ENCODE results near the gene ATP2B2.

The ATP2B2 gene

DNA sequence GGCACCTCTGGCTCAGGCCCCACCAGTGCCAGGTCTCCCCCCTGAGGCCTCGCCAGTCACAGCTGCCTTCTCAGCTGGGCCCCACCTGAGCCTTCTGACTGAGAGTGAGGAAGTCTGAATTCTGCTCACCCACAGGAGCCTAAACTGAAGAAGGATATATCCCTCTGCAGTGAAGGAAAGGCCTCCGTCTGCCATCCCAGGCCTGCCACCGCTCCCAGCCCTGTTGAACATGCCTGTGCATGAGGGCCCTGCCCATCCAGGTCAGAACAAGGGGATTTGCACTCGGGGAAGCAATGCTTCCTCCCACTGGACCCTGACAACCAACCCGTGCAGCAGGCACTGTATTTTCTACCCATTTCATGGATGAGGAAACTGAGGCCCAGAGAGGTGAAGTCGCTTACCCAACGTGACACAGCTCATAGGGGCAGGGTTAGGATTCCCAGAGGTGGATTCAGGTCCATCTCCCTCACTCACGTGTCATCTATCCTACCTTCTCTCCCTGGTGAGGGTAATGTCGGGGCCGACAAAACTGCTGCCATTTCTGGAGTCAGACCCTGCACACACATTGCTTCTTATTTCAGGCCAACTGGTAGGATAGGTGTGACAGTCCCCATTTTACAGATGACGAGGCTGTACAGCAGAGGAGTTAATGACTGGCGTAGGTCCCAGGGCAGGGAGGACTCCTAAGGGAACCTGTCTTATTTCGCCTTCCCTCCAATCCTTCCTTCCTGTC is 22.6 kb downstream of the ATP2B2 start:
- no peak overlapping the region for H3K56ac ChIP-seq (ENCODE audit: low read length)
- no peak overlapping the region for H3K18ac ChIP-seq (ENCODE audit: low read length)
- no peak overlapping the region for H3K23ac ChIP-seq (ENCODE audit: low read length)
- DNase-seq = no peak
- H3K4me2 ChIP-seq (ENCODE audit: low read length) = no peak overlapping the region
- no peak overlapping the region for H2BK120ac ChIP-seq (ENCODE audit: low read depth, low read length)
- no peak overlapping the region for H3K27ac ChIP-seq (ENCODE audit: low read depth, low read length)
- H3K4me1 ChIP-seq (ENCODE audit: control insufficient read depth, low read depth, low read length) = no peaks in the 10 kb centered on the region
- no peaks in the 10 kb centered on the region for H3K27me3 ChIP-seq (ENCODE audit: insufficient read depth, low read length, poor library complexity)
- H2AK5ac ChIP-seq (ENCODE audit: low read length) = no peak overlapping the region
- H2BK5ac ChIP-seq (ENCODE audit: low read length) = no peak overlapping the region
- no peak overlapping the region for H4K8ac ChIP-seq (ENCODE audit: low read depth, low read length)
- H3K4ac ChIP-seq (ENCODE audit: low read depth, low read length) = no peak overlapping the region
- H3K9ac ChIP-seq (ENCODE audit: low read length) = no peak overlapping the region
- no CpG with 5 or more reads among the region's 13 CpGs for WGBS (ENCODE audit: extremely low coverage, insufficient coverage, low lambda C conversion rate)
- H2BK15ac ChIP-seq (replicated peaks; ENCODE audit: low read depth) = no peak overlapping the region
- no peaks in the 10 kb centered on the region for H3K79me1 ChIP-seq (ENCODE audit: low read length)
- no peak overlapping the region for H4K5ac ChIP-seq (ENCODE audit: low read length)
- H3K4me3 ChIP-seq (ENCODE audit: low read length) = no peak overlapping the region
- H3K79me2 ChIP-seq (ENCODE audit: control insufficient read depth, insufficient read depth, low read length) = no peaks in the 10 kb centered on the region
- no peaks in the 10 kb centered on the region for H3K36me3 ChIP-seq (ENCODE audit: control insufficient read depth, insufficient read depth, low read length)

- peak; percentile 61 for DNase-seq
- no CpG with 5 or more reads among the region's 4 CpGs for WGBS (ENCODE audit: extremely low coverage, insufficient coverage, low lambda C conversion rate)
- no peak overlapping the region for H3K18ac ChIP-seq (ENCODE audit: low read length)
Observed at GRCh38 chr3:10480871-10481378, 24.5 kb downstream of the ATP2B2 start.

GRCh38 chr3:10479311-10479710 is 26.1 kb downstream of the ATP2B2 start:
- Histone ChIP-seq H3K27me3 (ENCODE audit: insufficient read depth, low read length, poor library complexity) (no peaks in the 10 kb centered on the region), H3K36me3 (ENCODE audit: control insufficient read depth, insufficient read depth, low read length) (no peaks in the 10 kb centered on the region), H3K4me2 (ENCODE audit: low read length) (no peak overlapping the region), H3K79me2 (ENCODE audit: control insufficient read depth, insufficient read depth, low read length) (no peaks in the 10 kb centered on the region), H3K4me3 (ENCODE audit: low read length) (no peak overlapping the region), H3K56ac (ENCODE audit: low read length) (no peak overlapping the region), H3K23ac (ENCODE audit: low read length) (no peak overlapping the region), H2BK15ac (replicated peaks; ENCODE audit: low read depth) (no peak overlapping the region), H3K4ac (ENCODE audit: low read depth, low read length) (no peak overlapping the region), H2AK5ac (ENCODE audit: low read length) (no peak overlapping the region), H2BK120ac (ENCODE audit: low read depth, low read length) (no peak overlapping the region), H4K8ac (ENCODE audit: low read depth, low read length) (no peak overlapping the region), H2BK5ac (ENCODE audit: low read length) (no peak overlapping the region), H4K5ac (ENCODE audit: low read length) (no peak overlapping the region), H3K79me1 (ENCODE audit: low read length) (no peaks in the 10 kb centered on the region), H3K18ac (ENCODE audit: low read length) (no peak overlapping the region), H3K9ac (ENCODE audit: low read length) (no peak overlapping the region), H3K4me1 (ENCODE audit: control insufficient read depth, low read depth, low read length) (no peaks in the 10 kb centered on the region), H3K27ac (ENCODE audit: low read depth, low read length) (no peak overlapping the region)
- no CpG with 5 or more reads among the region's 2 CpGs for WGBS (ENCODE audit: extremely low coverage, insufficient coverage, low lambda C conversion rate)
- no peak for DNase-seq

More at GRCh38 chr3:10480871-10481378, 24.5 kb downstream of the ATP2B2 start:
- H2AK5ac ChIP-seq (ENCODE audit: low read length) = no peak overlapping the region
- no peak overlapping the region for H4K8ac ChIP-seq (ENCODE audit: low read depth, low read length)
- no peak overlapping the region for H3K4ac ChIP-seq (ENCODE audit: low read depth, low read length)
- no peak overlapping the region for H2BK5ac ChIP-seq (ENCODE audit: low read length)
- no peaks in the 10 kb centered on the region for H3K79me1 ChIP-seq (ENCODE audit: low read length)
- H3K79me2 ChIP-seq (ENCODE audit: control insufficient read depth, insufficient read depth, low read length) = no peaks in the 10 kb centered on the region
- H2BK120ac ChIP-seq (ENCODE audit: low read depth, low read length) = no peak overlapping the region
- no peak overlapping the region for H3K9ac ChIP-seq (ENCODE audit: low read length)
- H3K36me3 ChIP-seq (ENCODE audit: control insufficient read depth, insufficient read depth, low read length) = no peaks in the 10 kb centered on the region
- H4K5ac ChIP-seq (ENCODE audit: low read length) = no peak overlapping the region
- no peak overlapping the region for H3K4me2 ChIP-seq (ENCODE audit: low read length)
- H3K56ac ChIP-seq (ENCODE audit: low read length) = no peak overlapping the region
- H3K23ac ChIP-seq (ENCODE audit: low read length) = no peak overlapping the region
- H2BK15ac ChIP-seq (replicated peaks; ENCODE audit: low read depth) = no peak overlapping the region
- H3K27ac ChIP-seq (ENCODE audit: low read depth, low read length) = no peak overlapping the region
- no peaks in the 10 kb centered on the region for H3K27me3 ChIP-seq (ENCODE audit: insufficient read depth, low read length, poor library complexity)
- H3K4me3 ChIP-seq (ENCODE audit: low read length) = no peak overlapping the region
- H3K4me1 ChIP-seq (ENCODE audit: control insufficient read depth, low read depth, low read length) = no peaks in the 10 kb centered on the region

GRCh38 chr3:10475983-10476382 is 29.4 kb downstream of the ATP2B2 start:
- Histone ChIP-seq H3K27me3 (ENCODE audit: insufficient read depth, low read length, poor library complexity) (no peaks in the 10 kb centered on the region), H3K23ac (ENCODE audit: low read length) (no peak overlapping the region), H2BK5ac (ENCODE audit: low read length) (no peak overlapping the region), H2BK120ac (ENCODE audit: low read depth, low read length) (no peak overlapping the region), H3K79me2 (ENCODE audit: control insufficient read depth, insufficient read depth, low read length) (no peaks in the 10 kb centered on the region), H3K4me3 (ENCODE audit: low read length) (no peak overlapping the region), H3K56ac (ENCODE audit: low read length) (no peak overlapping the region), H2BK15ac (replicated peaks; ENCODE audit: low read depth) (no peak overlapping the region), H3K4ac (ENCODE audit: low read depth, low read length) (no peak overlapping the region), H3K9ac (ENCODE audit: low read length) (no peak overlapping the region), H3K4me1 (ENCODE audit: control insufficient read depth, low read depth, low read length) (no peaks in the 10 kb centered on the region), H4K8ac (ENCODE audit: low read depth, low read length) (no peak overlapping the region), H3K4me2 (ENCODE audit: low read length) (no peak overlapping the region), H3K18ac (ENCODE audit: low read length) (no peak overlapping the region), H4K5ac (ENCODE audit: low read length) (no peak overlapping the region), H3K36me3 (ENCODE audit: control insufficient read depth, insufficient read depth, low read length) (no peaks in the 10 kb centered on the region), H2AK5ac (ENCODE audit: low read length) (no peak overlapping the region), H3K27ac (ENCODE audit: low read depth, low read length) (no peak overlapping the region), H3K79me1 (ENCODE audit: low read length) (no peaks in the 10 kb centered on the region)
- WGBS (ENCODE audit: extremely low coverage, insufficient coverage, low lambda C conversion rate) = no CpG with 5 or more reads among the region's 3 CpGs
- DNase-seq = no peak

- peaks cover 2% of the 10 kb centered on the region for H3K4me1 ChIP-seq (ENCODE audit: control insufficient read depth, low read depth, low read length)
- no peak overlapping the region for H2BK120ac ChIP-seq (ENCODE audit: low read depth, low read length)
- H3K18ac ChIP-seq (ENCODE audit: low read length) = no peak overlapping the region
Observed at GRCh38 chr3:10474847-10475246, 30.5 kb downstream of the ATP2B2 start.

GRCh38 chr3:10474275-10474646 is 31.1 kb downstream of the ATP2B2 start:
- no peak for DNase-seq
- no peaks in the 10 kb centered on the region for H3K27me3 ChIP-seq (ENCODE audit: insufficient read depth, low read length, poor library complexity)

More at GRCh38 chr3:10474847-10475246, 30.5 kb downstream of the ATP2B2 start:
- Histone ChIP-seq H3K9ac (ENCODE audit: low read length) (no peak overlapping the region), H2AK5ac (ENCODE audit: low read length) (no peak overlapping the region), H3K79me1 (ENCODE audit: low read length) (no peaks in the 10 kb centered on the region), H3K4me2 (ENCODE audit: low read length) (no peak overlapping the region), H3K4ac (ENCODE audit: low read depth, low read length) (no peak overlapping the region), H3K23ac (ENCODE audit: low read length) (no peak overlapping the region), H3K56ac (ENCODE audit: low read length) (no peak overlapping the region), H4K8ac (ENCODE audit: low read depth, low read length) (no peak overlapping the region), H3K36me3 (ENCODE audit: control insufficient read depth, insufficient read depth, low read length) (no peaks in the 10 kb centered on the region), H3K79me2 (ENCODE audit: control insufficient read depth, insufficient read depth, low read length) (no peaks in the 10 kb centered on the region), H3K27me3 (ENCODE audit: insufficient read depth, low read length, poor library complexity) (no peaks in the 10 kb centered on the region), H3K4me3 (ENCODE audit: low read length) (no peak overlapping the region), H2BK5ac (ENCODE audit: low read length) (no peak overlapping the region), H4K5ac (ENCODE audit: low read length) (no peak overlapping the region), H3K27ac (ENCODE audit: low read depth, low read length) (no peak overlapping the region), H2BK15ac (replicated peaks; ENCODE audit: low read depth) (no peak overlapping the region)
- WGBS (ENCODE audit: extremely low coverage, insufficient coverage, low lambda C conversion rate) = no CpG with 5 or more reads among the region's 9 CpGs
- no peak for DNase-seq

More at GRCh38 chr3:10474275-10474646, 31.1 kb downstream of the ATP2B2 start:
- no peak overlapping the region for H2BK120ac ChIP-seq (ENCODE audit: low read depth, low read length)
- no peak overlapping the region for H2BK15ac ChIP-seq (replicated peaks; ENCODE audit: low read depth)
- peaks cover 2% of the 10 kb centered on the region for H3K4me1 ChIP-seq (ENCODE audit: control insufficient read depth, low read depth, low read length)
- H3K36me3 ChIP-seq (ENCODE audit: control insufficient read depth, insufficient read depth, low read length) = no peaks in the 10 kb centered on the region
- H2AK5ac ChIP-seq (ENCODE audit: low read length) = no peak overlapping the region
- H3K4ac ChIP-seq (ENCODE audit: low read depth, low read length) = no peak overlapping the region
- no peak overlapping the region for H3K4me2 ChIP-seq (ENCODE audit: low read length)
- no peaks in the 10 kb centered on the region for H3K79me2 ChIP-seq (ENCODE audit: control insufficient read depth, insufficient read depth, low read length)
- H3K23ac ChIP-seq (ENCODE audit: low read length) = no peak overlapping the region
- no peak overlapping the region for H2BK5ac ChIP-seq (ENCODE audit: low read length)
- H4K8ac ChIP-seq (ENCODE audit: low read depth, low read length) = no peak overlapping the region
- H3K4me3 ChIP-seq (ENCODE audit: low read length) = no peak overlapping the region
- no peak overlapping the region for H3K18ac ChIP-seq (ENCODE audit: low read length)
- no peaks in the 10 kb centered on the region for H3K79me1 ChIP-seq (ENCODE audit: low read length)
- WGBS (ENCODE audit: extremely low coverage, insufficient coverage, low lambda C conversion rate) = no CpG with 5 or more reads among the region's 5 CpGs
- no peak overlapping the region for H4K5ac ChIP-seq (ENCODE audit: low read length)
- no peak overlapping the region for H3K9ac ChIP-seq (ENCODE audit: low read length)
- H3K27ac ChIP-seq (ENCODE audit: low read depth, low read length) = no peak overlapping the region
- H3K56ac ChIP-seq (ENCODE audit: low read length) = no peak overlapping the region

Data from mesendoderm (in vitro differentiated cells).